ENCODE measurements around the gene DOK3. TPM values are rescaled to one million over a fixed set of nuclear protein-coding genes. Genes with fewer than 3 reads are reported as not detected.

Gene DOK3
- total and polyA plus RNA-seq, 2 experiments from 2014 or later, result 2.2 to 11.1 TPM

- no peak for TF ChIP-seq EZH2phosphoT487 (IDR thresholded peaks at IDR 0.05; ENCODE audit: unreplicated experiment)
- TF ChIP-seq REST (IDR thresholded peaks at IDR 0.05; ENCODE audit: unreplicated experiment), result no peak
- no peak for TF ChIP-seq ZNF114 (CRISPR knock-in tag; IDR thresholded peaks at IDR 0.05)
Observed at GRCh38 chr5:177530638-177531037, 21.0 kb upstream of the DOK3 start (continued).

- Mint-ChIP-seq H3K4me1 (no peaks in the 10 kb centered on the region), H3K27ac (no peak overlapping the region), H3K36me3 (ENCODE audit: low read depth) (peaks cover 32% of the 10 kb centered on the region), H3K9me3 (no peaks in the 10 kb centered on the region), H3K27me3 (ENCODE audit: insufficient read depth, low read depth, poor library complexity) (peaks cover 4% of the 10 kb centered on the region), H3K4me3 (no peak overlapping the region)
- Histone ChIP-seq H3K27ac (ENCODE audit: low read depth) (no peak overlapping the region), H3K36me3 (ENCODE audit: insufficient read depth) (peaks cover 7% of the 10 kb centered on the region; the same call in 1 of the 2 replicates), H3K79me2 (replicated peaks; ENCODE audit: insufficient read depth) (no peaks in the 10 kb centered on the region), H4K20me1 (replicated peaks; ENCODE audit: insufficient read depth) (peaks cover 5% of the 10 kb centered on the region), H3K4me2 (no peak overlapping the region), H3K27me3 (ENCODE audit: insufficient read depth) (no peaks in the 10 kb centered on the region), H3K9me2 (ENCODE audit: insufficient read depth) (no peaks in the 10 kb centered on the region), H3F3A (replicated peaks; ENCODE audit: low read depth) (no peaks in the 10 kb centered on the region), H3K4me3 (no peak overlapping the region), H3K4me1 (ENCODE audit: insufficient read depth) (no peaks in the 10 kb centered on the region), H2AFZ (no peak overlapping the region)
- ATAC-seq, result no peak
- no peak for DNase-seq (ENCODE audit: low spot score)
- TF ChIP-seq EZH2phosphoT487 (IDR thresholded peaks at IDR 0.05; ENCODE audit: unreplicated experiment) (no peak), NANOG (IDR thresholded peaks at IDR 0.05; ENCODE audit: borderline replicate concordance) (no peak), ZNF331 (CRISPR knock-in tag; IDR thresholded peaks at IDR 0.05; ENCODE audit: low read depth) (no peak), ETS1 (IDR thresholded peaks at IDR 0.05) (no peak), POLR2AphosphoS5 (IDR thresholded peaks at IDR 0.05; ENCODE audit: low read depth) (no peak), REST (IDR thresholded peaks at IDR 0.05; ENCODE audit: unreplicated experiment) (no peak), ZNF462 (CRISPR knock-in tag; IDR thresholded peaks at IDR 0.05) (no peak), JUNB (IDR thresholded peaks at IDR 0.05; ENCODE audit: unreplicated experiment) (no peak)
Observed at GRCh38 chr5:177529247-177530203, 19.9 kb upstream of the DOK3 start.
